NK-92 (cell line): ENCODE measurements around the gene NTRK2.

Source experiments
- DNase-seq: peaks from one replicate; lab custom pipeline; 2025; ENCODE audit not compliant: unreplicated experiment; lab: John Stamatoyannopoulos, UW

The NTRK2 gene

DNA sequence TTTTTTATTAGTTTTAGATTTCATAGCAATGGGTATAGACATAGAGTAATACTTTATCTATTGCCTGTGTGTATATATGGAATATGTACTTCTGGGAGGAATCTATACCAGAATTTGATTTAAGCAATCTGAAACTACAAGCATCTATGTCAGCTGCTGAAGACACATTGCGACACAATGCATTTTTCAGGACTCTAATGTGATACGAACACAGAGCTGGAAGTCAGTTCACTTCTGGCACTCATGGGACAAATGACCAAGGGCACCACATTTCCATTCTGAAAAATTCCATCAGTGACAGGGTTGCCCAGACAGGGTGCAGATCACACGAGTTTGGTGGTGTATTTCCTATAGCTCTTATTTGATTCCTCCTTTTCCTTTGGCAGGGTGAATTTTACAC, 259.5 kb downstream of the NTRK2 start:
- no peak for DNase-seq

DNA sequence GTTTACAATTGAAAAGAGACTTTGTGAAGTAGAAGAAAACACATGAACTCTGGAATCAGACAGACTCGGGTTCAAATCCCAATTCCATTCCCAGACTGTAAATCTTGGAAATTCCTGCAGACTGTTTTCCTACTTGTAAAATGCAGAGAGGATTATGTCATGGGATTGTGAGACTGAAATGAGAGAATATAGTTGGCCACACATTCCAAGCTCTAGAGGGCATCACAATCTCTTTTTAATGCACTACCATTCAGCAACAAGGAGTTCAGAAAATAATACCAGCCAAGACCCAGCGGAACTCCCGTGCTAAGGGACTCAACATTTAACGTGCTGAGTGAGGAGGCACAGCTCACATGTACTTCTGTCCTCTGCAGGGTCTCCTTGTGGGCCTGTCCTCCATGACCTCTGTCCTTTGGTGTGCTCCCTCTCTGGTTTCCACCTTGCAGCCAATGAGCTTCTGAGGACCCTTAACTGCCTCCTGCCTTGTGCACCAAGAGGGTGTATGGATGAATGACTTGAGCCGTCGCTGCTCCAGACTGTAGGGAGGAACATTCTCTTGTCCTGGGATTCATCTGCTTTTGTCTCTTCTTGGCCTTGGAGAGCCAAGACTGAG, 263.5 kb downstream of the NTRK2 start:
- no peak for DNase-seq

DNA sequence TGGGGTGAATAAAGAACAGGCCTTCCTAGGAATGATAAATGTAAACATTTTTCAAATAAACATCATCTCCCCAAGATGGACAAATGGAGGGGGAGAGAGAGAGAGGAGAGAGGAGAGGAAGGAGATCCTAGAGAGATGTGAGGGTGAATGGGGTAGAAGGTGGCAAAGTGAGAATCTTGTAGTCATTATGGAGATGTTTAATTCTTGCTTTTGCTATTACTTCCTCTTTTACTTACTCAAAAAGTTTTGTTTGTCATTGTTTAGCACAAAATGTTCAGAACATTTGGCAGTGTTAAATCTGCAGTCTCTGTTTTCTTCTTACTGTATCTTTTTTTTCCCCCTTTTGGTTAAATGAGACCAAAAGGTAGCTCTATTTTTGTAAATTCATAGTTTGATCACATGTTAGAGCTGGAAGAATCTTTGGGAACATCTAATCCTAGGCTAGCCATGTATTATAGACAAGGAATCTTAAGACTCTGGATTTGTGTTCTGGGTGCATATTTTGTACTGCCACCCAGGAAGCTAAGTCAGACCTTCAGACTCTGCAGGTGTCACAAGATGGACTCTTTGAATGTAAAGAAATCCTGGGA, 266.1 kb downstream of the NTRK2 start:
- DNase-seq = no peak

DNA sequence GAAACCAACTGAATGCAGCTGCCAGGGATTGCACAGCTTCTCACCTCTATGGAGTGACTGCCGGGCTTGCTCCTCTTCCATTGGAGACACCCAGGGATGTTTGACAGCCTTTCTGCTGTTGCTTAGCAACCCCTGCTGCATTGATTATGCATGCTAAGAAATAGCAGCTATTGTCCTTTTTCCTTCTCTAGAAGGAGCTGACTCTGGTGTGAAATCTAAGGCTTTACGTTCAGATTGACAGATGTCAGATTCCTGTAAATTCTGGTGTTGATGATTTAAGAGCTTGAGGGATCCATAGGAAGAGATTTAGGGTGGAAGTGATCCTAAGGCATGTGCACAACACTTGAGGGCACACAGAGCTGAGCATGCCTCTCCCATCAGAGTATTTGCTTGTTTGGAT, 267.7 kb downstream of the NTRK2 start:
- no peak for DNase-seq

DNA sequence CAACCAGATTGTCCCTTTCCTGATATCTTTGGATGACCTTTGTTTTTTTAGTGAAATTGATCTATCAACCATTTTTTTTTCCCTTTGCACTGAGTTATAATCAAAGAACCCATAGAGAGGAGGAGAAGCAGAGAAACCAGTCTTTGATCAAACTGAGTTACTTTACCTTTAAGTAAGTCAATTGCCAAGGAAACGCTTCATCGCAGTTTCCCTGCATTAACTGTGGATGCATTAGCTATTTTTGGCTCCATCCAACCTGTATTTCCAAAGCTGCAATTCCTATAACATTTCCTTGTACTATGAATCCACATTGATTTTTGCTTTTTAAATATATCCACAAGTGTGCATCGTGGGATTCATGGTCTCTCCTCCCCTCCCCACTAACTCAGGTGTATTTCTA, 268.1 kb downstream of the NTRK2 start:
- no peak for DNase-seq

DNA sequence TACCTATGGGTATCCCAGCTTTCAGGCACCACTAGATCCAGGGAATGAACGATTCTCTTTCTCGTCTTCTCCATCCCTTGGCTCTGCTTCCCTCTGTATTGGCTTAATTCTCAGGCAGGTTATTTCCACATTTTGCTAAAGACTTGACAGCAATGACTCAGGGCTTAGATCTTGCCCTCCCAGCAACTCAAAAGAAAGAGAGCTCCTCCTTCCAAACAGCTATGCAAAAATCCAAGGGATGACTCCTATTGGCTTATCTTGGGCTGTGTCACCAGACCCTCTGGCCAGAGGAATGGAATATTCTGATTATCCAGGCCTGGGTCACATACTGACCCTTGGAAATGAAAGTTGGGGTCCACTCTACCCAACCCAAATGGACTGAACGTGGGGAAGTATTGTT, 270.2 kb downstream of the NTRK2 start:
- DNase-seq = no peak

DNA sequence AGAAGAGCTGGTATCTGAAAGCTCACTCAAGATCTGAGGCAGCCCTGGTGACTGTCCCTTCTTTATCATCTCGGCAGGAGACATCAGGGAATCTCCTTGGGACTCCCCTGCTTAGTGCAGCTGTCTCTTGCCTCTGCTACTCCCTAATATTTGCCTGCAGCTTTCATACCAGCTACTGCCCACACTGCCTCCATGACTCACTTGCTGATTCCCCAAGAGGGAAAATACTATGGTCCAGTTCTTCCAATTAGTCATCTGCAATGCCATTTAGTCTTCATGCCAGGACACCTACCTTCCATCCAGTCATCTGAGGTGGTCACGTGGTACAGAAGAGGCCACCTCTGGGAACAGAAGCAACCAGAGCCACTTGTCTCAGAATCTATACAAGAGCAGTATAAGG, 270.8 kb downstream of the NTRK2 start:
- DNase-seq = no peak

DNA sequence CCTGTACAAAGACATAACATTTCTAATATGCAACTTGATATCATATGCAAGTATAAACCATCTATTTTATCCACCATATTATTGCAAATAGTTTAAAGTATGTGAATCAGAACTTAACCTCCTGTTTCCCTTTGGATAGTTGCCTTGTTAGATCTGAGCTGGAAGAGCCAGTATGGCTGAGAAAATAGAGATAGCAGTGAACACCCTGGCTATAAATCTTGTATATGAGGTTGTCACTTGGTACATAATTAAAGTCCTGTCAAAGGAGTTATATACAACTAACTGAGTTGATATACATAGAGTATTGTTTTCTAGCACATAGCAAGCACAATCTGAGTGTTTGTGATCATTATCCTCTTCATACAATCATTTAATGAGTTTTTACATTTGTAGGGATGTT, 272.3 kb downstream of the NTRK2 start:
- no peak for DNase-seq

DNA sequence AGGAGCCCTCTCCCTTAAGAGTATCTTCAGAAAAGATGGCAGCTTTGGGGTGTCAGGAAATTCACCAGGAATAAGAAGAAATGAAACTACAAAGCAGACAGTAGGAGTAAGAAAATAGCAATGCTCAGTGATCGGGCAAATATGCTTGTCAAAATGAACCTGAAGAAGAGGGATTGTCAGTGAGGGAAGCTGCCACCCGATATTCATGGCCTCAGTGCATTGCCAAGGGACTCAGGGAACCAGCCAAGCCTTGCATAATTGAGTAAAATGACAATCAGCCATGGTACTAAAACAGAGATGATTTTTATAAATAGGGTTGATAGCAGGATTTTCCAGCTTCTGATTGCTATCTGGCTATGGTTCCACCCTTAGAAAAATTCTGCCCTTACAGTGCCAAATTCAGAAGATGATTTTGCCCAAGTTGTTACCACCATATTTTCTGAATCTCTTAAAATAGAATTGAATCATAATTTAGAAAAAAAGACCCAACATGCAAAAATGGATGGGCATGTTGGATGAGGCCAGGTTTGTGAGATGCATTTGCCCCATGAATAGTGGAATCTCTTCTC, 274.0 kb downstream of the NTRK2 start:
- DNase-seq = no peak

DNA sequence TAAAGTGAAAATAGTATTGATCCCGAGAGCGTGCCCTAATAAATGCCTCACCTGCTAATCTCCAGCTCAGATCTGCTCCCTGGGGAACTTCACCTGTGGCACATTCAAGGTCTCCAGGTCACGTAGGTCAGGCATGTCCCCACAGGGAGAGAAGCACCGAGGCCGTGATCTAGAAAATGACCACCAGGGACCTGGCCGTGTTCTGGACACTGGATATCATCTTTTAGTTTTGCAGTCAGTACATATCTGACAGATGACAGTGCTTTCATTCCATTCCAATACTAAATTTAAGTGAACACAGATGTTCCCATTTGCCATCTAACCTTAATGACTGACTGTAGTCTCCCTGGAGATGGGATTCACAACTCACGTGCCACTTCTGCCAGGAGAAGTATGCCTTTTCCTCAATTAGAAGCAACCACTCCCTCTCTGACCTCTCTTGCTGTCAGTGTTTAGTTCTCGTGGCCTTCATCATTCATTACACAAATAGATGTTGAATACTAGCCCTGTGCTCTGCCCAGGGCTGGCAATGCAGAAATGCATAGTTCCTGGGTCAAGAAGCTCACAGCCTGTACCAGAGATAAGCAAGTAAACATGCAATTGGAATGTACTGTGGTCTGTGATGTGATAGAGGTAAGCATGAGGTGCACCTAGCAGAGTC, 276.5 kb downstream of the NTRK2 start:
- DNase-seq = no peak

DNA sequence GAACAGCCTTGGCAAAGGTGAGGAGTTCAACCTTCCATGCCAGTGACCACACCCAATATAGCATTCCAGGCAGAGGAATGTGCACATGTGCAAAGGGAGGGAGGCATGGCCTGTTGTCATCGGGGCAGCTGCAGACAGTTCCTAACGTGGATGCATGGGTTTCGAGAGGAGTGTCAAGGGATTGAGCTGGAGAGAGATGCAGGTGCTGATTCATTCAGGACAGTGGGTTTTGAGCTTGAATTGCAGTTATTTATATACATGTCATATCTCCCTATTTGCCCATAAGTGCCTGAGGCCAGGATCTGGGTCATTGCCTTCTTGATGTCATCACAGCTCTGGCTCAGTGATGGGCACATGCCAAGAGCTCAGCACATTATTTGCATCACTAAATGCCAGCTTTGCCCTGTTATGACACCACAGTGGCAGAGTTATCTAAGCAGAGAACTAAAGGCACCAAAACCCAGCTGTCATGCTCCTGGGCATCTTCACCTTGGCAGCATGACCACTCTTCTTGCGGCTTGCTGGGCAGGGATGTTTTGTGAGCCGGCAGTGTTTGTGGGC, 278.0 kb downstream of the NTRK2 start:
- DNase-seq = no peak

DNA sequence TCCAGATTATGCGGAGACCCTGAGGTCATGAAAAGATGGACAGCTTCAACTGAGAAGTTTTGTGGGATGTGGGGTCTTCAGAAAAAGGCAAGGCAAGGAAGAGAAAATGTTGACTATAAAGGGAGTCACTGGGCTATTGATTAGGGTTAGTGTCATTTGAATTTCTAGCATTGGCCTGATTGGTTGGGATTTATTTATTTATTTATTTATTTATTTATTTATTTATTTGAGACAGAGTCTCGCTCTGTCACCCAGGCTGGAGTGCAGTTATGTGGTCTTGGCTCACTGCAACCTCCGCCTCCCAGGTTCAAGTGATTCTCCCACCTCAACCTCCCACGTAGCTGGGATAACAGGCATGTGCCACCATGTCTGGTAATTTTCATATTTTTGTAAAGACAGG, 279.7 kb downstream of the NTRK2 start:
- no peak for DNase-seq

DNA sequence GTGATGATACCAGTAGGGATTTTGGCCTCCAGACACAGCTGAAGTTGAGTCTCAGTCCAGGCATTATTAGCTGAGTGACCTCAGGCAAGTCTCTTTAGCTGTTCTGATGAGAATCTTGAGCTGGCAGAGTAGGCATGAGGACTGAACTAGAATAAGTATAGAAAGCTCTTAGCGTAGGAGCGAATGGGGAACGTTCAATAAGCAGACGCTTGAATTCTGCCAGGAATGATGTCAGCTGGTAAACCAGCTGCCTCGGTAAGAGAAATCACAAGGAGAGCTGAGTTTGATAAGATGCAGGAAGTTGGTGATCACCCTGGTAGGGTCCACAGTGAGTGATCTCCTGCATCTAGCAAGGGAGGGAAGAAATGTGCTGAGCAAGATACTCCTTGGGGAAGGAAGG, 280.4 kb downstream of the NTRK2 start:
- DNase-seq = no peak

DNA sequence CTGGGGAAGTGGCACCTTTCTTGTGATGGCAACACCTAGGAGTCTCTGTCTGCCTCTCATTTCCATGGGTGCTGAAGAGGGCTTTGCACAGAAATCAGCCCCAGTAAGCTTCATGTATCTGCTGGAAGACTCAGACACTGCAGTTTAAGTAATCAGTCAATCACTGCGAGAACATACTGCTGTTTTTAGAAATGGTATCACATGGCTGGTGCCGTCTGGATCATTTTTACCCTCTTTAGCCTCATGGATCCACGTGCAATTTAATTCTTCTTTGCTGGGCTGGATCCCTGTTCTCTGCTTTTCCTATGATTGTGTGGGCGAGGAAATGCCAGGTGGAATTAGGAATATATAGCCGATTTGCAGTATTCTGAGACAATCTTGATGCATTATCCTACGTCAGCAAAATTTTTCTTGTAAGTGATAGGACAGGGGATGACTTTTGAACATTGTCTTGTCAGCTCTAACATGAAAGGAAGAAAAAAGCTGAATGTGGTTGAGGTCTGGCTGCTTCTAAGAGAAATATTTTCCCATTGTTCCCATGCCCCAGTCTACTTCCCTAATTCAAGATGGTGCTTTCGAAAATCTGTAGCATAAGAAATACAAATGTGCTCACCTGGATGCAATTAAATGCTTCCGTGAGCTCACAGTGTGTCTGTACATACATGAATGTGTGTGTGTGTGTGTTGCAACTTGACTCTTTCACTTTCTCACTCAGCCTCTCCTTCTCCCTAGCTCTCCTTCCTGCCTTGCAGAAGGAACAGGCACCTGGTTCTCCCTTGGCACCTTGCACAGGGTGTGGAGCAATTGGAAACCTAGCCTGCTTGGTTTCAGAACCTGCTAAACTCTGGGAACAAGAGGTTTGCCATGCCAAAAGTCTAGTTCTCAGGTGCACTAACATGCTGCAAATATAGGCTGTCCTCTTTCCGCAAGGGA, 281.6 kb downstream of the NTRK2 start:
- DNase-seq = no peak

DNA sequence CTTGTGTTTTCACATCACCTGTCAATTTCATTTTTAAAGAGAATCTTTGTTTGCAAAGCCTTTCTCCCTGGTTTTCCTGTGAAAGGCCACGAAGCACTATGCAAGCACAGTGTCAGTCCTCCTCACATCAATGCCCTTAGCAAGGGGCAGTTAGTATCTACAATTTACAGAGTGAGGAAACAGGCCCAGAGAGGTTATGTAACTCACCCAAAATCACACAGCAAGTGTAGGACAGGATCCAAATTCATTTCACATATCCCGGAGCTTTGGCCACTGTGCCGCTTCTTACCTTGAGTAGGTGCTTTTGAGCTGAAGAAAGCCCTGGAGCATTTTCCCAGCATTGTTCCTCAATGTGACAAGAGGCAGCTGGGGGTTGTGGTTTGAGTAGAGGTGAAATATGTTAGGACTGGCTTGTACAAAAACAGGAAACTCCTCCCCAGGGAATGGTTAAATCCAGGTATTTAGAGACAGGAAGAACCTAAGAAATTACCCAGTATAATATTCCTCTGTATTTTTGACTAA, 283.8 kb downstream of the NTRK2 start:
- DNase-seq = no peak

DNA sequence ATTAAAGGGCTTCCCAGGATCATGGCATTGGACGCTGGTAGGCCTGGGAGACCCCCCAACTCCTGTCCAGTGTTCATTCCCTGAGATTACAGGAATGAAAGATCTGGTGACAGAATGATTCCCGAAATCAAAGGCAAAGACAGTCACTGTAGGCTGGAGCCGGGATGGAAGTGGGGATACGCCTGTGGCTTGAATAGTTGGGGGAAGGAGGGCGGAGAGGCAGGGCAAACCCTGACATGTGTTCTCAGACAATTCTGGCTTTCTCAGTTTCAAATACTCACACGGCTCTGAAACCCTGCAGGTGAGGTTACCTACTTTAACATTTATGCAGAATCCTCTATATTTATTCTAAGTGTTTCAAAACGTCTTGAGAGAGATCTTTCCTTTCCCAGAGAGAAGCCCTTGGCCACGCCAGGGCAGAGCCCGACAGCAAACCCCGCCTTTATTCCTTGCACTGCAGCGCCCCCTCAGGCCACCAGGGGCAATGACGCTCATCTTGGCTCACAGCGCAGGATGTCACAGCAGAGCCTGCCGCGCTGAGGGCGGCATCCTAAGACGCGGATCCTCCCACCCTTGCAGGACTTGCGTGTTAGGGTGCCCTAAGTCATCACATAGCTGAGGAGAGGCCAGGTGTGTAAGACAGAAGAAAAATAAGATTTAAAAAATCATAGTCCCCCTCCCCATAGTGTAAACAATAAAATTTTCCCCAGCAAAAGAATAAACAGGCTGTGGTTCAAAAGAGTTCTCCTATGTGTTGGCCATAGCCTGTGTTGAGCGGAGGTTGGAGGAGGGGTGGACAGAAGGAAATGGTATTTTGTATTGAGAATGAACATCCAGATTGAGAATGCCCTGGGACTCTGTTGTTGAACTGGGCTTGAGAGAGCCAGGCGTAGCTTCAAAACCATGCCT, 284.5 kb downstream of the NTRK2 start:
- DNase-seq = no peak

DNA sequence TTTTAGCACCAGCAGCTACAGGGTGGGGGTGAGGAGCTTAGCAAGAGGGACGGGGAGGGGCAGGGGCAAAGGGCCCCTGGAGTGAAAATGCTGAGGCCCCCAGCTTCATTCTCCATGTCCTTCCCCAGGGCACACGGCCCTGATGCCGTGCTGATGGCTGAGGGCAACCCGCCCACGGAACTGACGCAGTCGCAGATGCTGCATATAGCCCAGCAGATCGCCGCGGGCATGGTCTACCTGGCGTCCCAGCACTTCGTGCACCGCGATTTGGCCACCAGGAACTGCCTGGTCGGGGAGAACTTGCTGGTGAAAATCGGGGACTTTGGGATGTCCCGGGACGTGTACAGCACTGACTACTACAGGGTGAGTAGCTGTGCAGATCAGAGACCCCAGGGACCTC, 285.6 kb downstream of the NTRK2 start:
- DNase-seq = no peak

DNA sequence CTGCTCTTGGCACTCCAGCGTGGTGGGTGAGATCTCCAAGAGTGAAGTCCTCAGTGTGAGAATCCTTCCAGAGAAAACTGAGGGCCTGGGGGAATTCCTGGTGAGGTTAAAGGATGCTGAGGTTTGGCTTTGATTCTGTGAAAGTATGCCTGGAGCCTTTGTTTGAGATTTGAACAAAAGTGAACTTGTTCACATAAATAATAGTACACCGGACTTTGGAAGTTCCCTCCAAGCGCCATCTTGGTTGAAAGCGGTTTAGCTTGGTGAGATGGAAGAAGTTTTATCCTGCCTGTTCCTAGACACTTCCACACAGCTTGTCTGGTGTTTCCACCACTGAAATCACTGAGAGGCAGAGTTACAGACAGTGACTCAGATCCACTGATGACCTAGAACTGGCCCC, 286.4 kb downstream of the NTRK2 start:
- no peak for DNase-seq

DNA sequence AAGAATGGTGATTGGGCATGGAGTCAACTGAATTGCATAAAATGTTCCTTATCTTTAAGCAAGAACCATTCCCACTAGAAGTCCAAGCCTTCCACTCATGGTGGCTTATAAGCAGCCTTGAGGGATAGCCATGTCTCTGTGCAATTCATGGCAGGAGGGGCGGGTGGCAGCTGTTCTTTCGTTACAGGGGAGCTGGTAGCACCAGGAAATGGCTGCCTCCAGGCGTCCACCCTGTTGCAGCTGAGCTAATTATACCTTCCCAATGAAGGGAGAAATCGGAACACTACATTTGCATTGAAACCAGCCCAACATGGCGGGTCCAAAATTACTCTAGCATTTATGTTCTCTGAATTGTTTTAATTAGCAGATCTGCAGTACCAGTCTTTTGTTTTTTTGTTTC, 289.8 kb downstream of the NTRK2 start:
- DNase-seq = no peak
